ENCODE results near the gene SP110.

GRCh38 chr2:230127195-230127594 is 92.6 kb downstream of the SP110 start:
- TF ChIP-seq CTCF (conservative IDR thresholded peaks at IDR 0.05; ENCODE audit: low read depth, low read length) = no peak
- TF ChIP-seq EZH2 (IDR thresholded peaks at IDR 0.05; ENCODE audit: low read length, unreplicated experiment) = no peak
- no peak for TF ChIP-seq EZH2phosphoT487 (IDR thresholded peaks at IDR 0.05; ENCODE audit: borderline replicate concordance, low read length)

Data from PC-3 (cell line).